CD14-positive monocyte (primary cell): Measurements from ENCODE around the gene AGAP1. TPM values are rescaled to one million over a fixed set of nuclear protein-coding genes. Genes with fewer than 3 reads are reported as not detected.

Experiments
- DNase-seq, 3 donors: peaks; one replicate each; pipeline ENCODE4 v3.0.0-alpha.2; 2011 to 2022
- H2AFZ ChIP-seq: 2 replicates; pipeline ENCODE4 v1.6.0; 2012; ENCODE audit warnings: mild to moderate bottlenecking, low read depth, low read length, inconsistent platforms; ENCODE audit not compliant: insufficient read depth, poor library complexity, severe bottlenecking
- H3K27ac ChIP-seq, 2 donors: 1 replicate in 1 of 2; 2 replicates in 1 of 2; pipeline ENCODE4 v1.5.1; 2012 to 2013; ENCODE audit warnings: low read length in 2 of 2, control low read depth in 1 of 2, inconsistent platforms in 1 of 2, low read depth in 1 of 2, mild to moderate bottlenecking in 1 of 2
- H3K27me3 ChIP-seq, 2 donors: one replicate each; pipeline versions ENCODE4 v1.6.0 to v1.6.1; 2011 to 2013; ENCODE audit warnings: low read length in 2 of 2; ENCODE audit not compliant: control insufficient read depth in 2 of 2, insufficient read depth in 2 of 2
- H3K36me3 ChIP-seq, 2 donors: replicated peaks in 1 of 2; 1 replicate in 1 of 2; 2 replicates in 1 of 2; pipeline versions ENCODE4 v1.5.1 to v1.6.1; 2012 to 2013; ENCODE audit warnings: low read length in 2 of 2, control low read depth in 1 of 2, inconsistent platforms in 1 of 2, mild to moderate bottlenecking in 1 of 2; ENCODE audit not compliant: insufficient read depth in 2 of 2, control insufficient read depth in 1 of 2
- H3K4me1 ChIP-seq, 2 donors: 1 replicate in 1 of 2; 2 replicates in 1 of 2; pipeline versions ENCODE4 v1.5.1 to v1.6.1; 2012 to 2013; ENCODE audit warnings: low read length in 2 of 2, control low read depth in 1 of 2, inconsistent platforms in 1 of 2, mild to moderate bottlenecking in 1 of 2, moderate library complexity in 1 of 2; ENCODE audit not compliant: insufficient read depth in 2 of 2, control insufficient read depth in 1 of 2
- H3K4me2 ChIP-seq: replicated peaks from 2 replicates; pipeline ENCODE3; 2012; ENCODE audit warnings: low read length, moderate library complexity, mild to moderate bottlenecking; ENCODE audit not compliant: poor library complexity, severe bottlenecking; ENCODE audit errors: extremely low read depth
- H3K4me3 ChIP-seq, 3 experiments: fragments of 200-600 bp in 1 of 3; sonication (generic) in 1 of 3; replicated peaks in 1 of 3; 1 replicate in 2 of 3; 2 replicates in 1 of 3; pipeline ENCODE4 v1.5.1; 2011 to 2013; ENCODE audit warnings: low read length in 3 of 3, mild to moderate bottlenecking in 3 of 3, control low read depth in 2 of 3, low read depth in 2 of 3, inconsistent platforms in 1 of 3, moderate library complexity in 1 of 3
- H3K79me2 ChIP-seq: 2 replicates; pipeline ENCODE4 v1.6.0; 2012; ENCODE audit warnings: mild to moderate bottlenecking, control low read depth, inconsistent platforms, low read length, moderate library complexity; ENCODE audit not compliant: insufficient read depth
- H3K9ac ChIP-seq: 2 replicates; pipeline ENCODE4 v1.6.0; 2017; ENCODE audit warnings: low read length, mild to moderate bottlenecking; ENCODE audit not compliant: insufficient read depth, poor library complexity, severe bottlenecking
- H3K9me3 ChIP-seq, 2 donors: replicated peaks in 1 of 2; 1 replicate in 1 of 2; 2 replicates in 1 of 2; pipeline versions ENCODE4 v1.5.1 to v1.6.1; 2012 to 2013; ENCODE audit warnings: low read length in 2 of 2, control low read depth in 1 of 2; ENCODE audit not compliant: control insufficient read depth in 1 of 2, insufficient read depth in 1 of 2
- H4K20me1 ChIP-seq: 2 replicates; pipeline ENCODE4 v1.6.0; 2012; ENCODE audit warnings: mild to moderate bottlenecking, low read length, control low read depth, moderate library complexity; ENCODE audit not compliant: insufficient read depth
- H3K27ac Mint-ChIP-seq, 7 donors: one replicate each; pipeline ENCODE4 v1.8.0; 2020; ENCODE audit warnings: mild to moderate bottlenecking in 7 of 7, mixed read lengths in 7 of 7, moderate library complexity in 6 of 7, inconsistent platforms in 2 of 7
- H3K27me3 Mint-ChIP-seq, 3 donors: one replicate each; pipeline ENCODE4 v1.8.0; 2021 to 2022; ENCODE audit warnings: low read depth in 3 of 3, mild to moderate bottlenecking in 3 of 3, mixed read lengths in 3 of 3, moderate library complexity in 3 of 3, inconsistent platforms in 1 of 3
- H3K36me3 Mint-ChIP-seq, 2 donors: one replicate each; pipeline ENCODE4 v1.8.0; 2020; ENCODE audit warnings: mixed read lengths in 2 of 2, inconsistent platforms in 1 of 2, mild to moderate bottlenecking in 1 of 2
- H3K4me1 Mint-ChIP-seq: one replicate; pipeline ENCODE4 v1.8.0; 2020; ENCODE audit warnings: mild to moderate bottlenecking, mixed read lengths
- H3K4me3 Mint-ChIP-seq, 2 donors: one replicate each; pipeline ENCODE4 v1.8.0; 2020; ENCODE audit warnings: mild to moderate bottlenecking in 2 of 2, mixed read lengths in 2 of 2, moderate library complexity in 1 of 2
- H3K9me3 Mint-ChIP-seq, 7 donors: one replicate each; pipeline ENCODE4 v1.8.0; 2020 to 2022; ENCODE audit warnings: mixed read lengths in 7 of 7, mild to moderate bottlenecking in 6 of 7, moderate library complexity in 6 of 7, inconsistent platforms in 2 of 7
- WGBS: methylation state at CpG from one replicate; pipeline ENCODE4 v1.1.5; 2013; ENCODE audit warnings: missing lambda C conversion rate; ENCODE audit not compliant: insufficient coverage; 5-methylcytosine and 5-hydroxymethylcytosine counted together
- intact Hi-C, 2 donors: fragments of 100-400 bp; cut with micrococcal nuclease; formaldehyde crosslinking; loops; one replicate each; pipeline versions ENCODE4 v1.15.0 to v1.15.1; 2023
- polyA plus RNA-seq, 3 donors: library from polyadenylated mRNA; depleted of rRNA in 1 of 3; unstranded in 2 of 3; stranded (reverse) in 1 of 3; fragments of 300-500 nt in 2 of 3; fragments of >200 nt in 1 of 3; fragmentation: Illumina TruSeq in 2 of 3; gene quantifications; 1 replicate in 2 of 3; 2 replicates in 1 of 3; pipeline ENCODE4 v1.2.3, GENCODE V29; 2012 to 2021
- TF ChIP-seq, protein P1 (sequence below): fragments of 200-600 bp; IDR thresholded peaks from one replicate; pipeline ENCODE4 v1.8.0; 2022; ENCODE audit warnings: antibody characterized with exemption, mild to moderate bottlenecking

AGAP1 gene
- polyA plus RNA-seq, 3 donors: 0.12 TPM; not detected in 2

- no peak for DNase-seq
- 81% methylated on average over 12 of the region's 13 CpGs for WGBS
- peaks cover 0 to 8% (median 2%) of the 10 kb centered on the region in 7 donors for H3K9me3 Mint-ChIP-seq
These were observed 471.0 kb downstream of the AGAP1 start for GRCh38 chr2:235964787-235965390.

DNA sequence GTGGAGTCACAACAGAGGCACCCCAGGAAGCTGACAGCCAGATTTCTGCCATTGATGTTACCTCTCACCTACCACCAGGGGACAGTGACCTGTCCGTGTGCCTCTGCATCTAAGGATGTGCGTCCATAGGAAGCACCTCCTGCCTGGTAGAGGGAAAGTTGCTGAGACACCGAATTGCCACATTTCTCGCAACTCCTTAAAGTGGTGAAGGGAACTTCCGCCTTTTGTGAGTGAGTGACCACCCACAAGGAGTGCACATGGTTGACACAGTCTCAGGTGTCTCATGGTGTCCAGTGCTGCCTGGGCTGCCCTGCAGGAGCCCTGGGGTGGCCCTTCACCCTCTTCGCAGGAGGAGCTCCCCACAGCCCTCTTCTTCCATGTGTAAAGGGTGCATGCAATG is 472.6 kb downstream of the AGAP1 start:
- H3K27me3 ChIP-seq: no peaks in the 10 kb centered on the region
- H3K27me3 Mint-ChIP-seq: peaks cover 1 to 9% (median 3%) of the 10 kb centered on the region in 3 donors
- no peaks in the 10 kb centered on the region for H3K36me3 Mint-ChIP-seq
- no peak overlapping the region for H3K4me3 Mint-ChIP-seq
- no peak overlapping the region for H3K4me2 ChIP-seq
- 84% methylated on average over 3 of the region's 6 CpGs for WGBS
- intact Hi-C loops: no loop called here
- no peak overlapping the region for H2AFZ ChIP-seq
- H3K9ac ChIP-seq: no peak overlapping the region
- H3K4me1 ChIP-seq: no peaks in the 10 kb centered on the region
- peaks cover 0 to 5% (median 1%) of the 10 kb centered on the region in 7 donors for H3K9me3 Mint-ChIP-seq
- TF ChIP-seq, protein P1, sequence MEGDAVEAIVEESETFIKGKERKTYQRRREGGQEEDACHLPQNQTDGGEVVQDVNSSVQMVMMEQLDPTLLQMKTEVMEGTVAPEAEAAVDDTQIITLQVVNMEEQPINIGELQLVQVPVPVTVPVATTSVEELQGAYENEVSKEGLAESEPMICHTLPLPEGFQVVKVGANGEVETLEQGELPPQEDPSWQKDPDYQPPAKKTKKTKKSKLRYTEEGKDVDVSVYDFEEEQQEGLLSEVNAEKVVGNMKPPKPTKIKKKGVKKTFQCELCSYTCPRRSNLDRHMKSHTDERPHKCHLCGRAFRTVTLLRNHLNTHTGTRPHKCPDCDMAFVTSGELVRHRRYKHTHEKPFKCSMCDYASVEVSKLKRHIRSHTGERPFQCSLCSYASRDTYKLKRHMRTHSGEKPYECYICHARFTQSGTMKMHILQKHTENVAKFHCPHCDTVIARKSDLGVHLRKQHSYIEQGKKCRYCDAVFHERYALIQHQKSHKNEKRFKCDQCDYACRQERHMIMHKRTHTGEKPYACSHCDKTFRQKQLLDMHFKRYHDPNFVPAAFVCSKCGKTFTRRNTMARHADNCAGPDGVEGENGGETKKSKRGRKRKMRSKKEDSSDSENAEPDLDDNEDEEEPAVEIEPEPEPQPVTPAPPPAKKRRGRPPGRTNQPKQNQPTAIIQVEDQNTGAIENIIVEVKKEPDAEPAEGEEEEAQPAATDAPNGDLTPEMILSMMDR: no peak
- H3K36me3 ChIP-seq: no peaks in the 10 kb centered on the region
- DNase-seq: no peak
- H3K27ac ChIP-seq: no peak overlapping the region
- H3K27ac Mint-ChIP-seq: no peak overlapping the region
- no peaks in the 10 kb centered on the region for H3K79me2 ChIP-seq
- H3K4me3 ChIP-seq: no peak overlapping the region
- H3K4me1 Mint-ChIP-seq: no peaks in the 10 kb centered on the region
- no peaks in the 10 kb centered on the region for H3K9me3 ChIP-seq
- no peaks in the 10 kb centered on the region for H4K20me1 ChIP-seq

More at GRCh38 chr2:235964787-235965390, 471.0 kb downstream of the AGAP1 start:
- TF ChIP-seq, protein P1: no peak
- H3K4me2 ChIP-seq: no peak overlapping the region
- Mint-ChIP-seq H3K27me3 (peaks cover 3 to 10% (median 3%) of the 10 kb centered on the region in 3 donors), H3K36me3 (no peaks in the 10 kb centered on the region), H3K4me3 (no peak overlapping the region), H3K27ac (no peak overlapping the region), H3K4me1 (no peaks in the 10 kb centered on the region)
- no peaks in the 10 kb centered on the region for H3K27me3 ChIP-seq
- intact Hi-C loops: no loop called here
- H3K4me3 ChIP-seq: no peak overlapping the region
- no peaks in the 10 kb centered on the region for H4K20me1 ChIP-seq
- H3K4me1 ChIP-seq: no peaks in the 10 kb centered on the region
- no peaks in the 10 kb centered on the region for H3K36me3 ChIP-seq
- H3K9me3 ChIP-seq: no peaks in the 10 kb centered on the region
- no peak overlapping the region for H3K9ac ChIP-seq
- no peak overlapping the region for H3K27ac ChIP-seq
- H3K79me2 ChIP-seq: no peaks in the 10 kb centered on the region
- H2AFZ ChIP-seq: no peak overlapping the region
